Adrenal gland (tissue), 5 donors: ENCODE results near the gene NUDT17.

Experiments
- CTCF ChIP-seq, 6 experiments: fragments of 450-650 bp in 4 of 6; fragments of 200-600 bp in 2 of 6; sonication (generic) in 1 of 6; IDR thresholded peaks; 1 replicate in 5 of 6; 2 replicates in 1 of 6; pipeline versions ENCODE4 v1.5.1 to v1.8.0; 2016 to 2021; ENCODE audit warnings: antibody characterized with exemption in 6 of 6, mild to moderate bottlenecking in 2 of 6, moderate library complexity in 1 of 6
- POLR2A ChIP-seq, 2 donors: fragments of 450-650 bp; IDR thresholded peaks; one replicate each; pipeline ENCODE4 v1.6.1; 2017; ENCODE audit warnings: antibody characterized with exemption in 2 of 2, mild to moderate bottlenecking in 2 of 2, moderate library complexity in 1 of 2
- donor health status: DM: no; HTN: no; CAD: no.

- no peak for TF ChIP-seq CTCF (IDR thresholded peaks at IDR 0.05)
- TF ChIP-seq POLR2A (IDR thresholded peaks at IDR 0.05), result no peak
Measured at GRCh38 chr1:145837656-145838055, 7.8 kb upstream of the NUDT17 start.
